ENCODE results near the gene PTOV1. TPM values are rescaled to one million over a fixed set of nuclear protein-coding genes. Genes with fewer than 3 reads are reported as not detected.

The PTOV1 gene
- total and polyA plus RNA-seq, 2 of the 4 experiments (the other 2 are of a cell fraction): 34.4 to 107 TPM

DNA sequence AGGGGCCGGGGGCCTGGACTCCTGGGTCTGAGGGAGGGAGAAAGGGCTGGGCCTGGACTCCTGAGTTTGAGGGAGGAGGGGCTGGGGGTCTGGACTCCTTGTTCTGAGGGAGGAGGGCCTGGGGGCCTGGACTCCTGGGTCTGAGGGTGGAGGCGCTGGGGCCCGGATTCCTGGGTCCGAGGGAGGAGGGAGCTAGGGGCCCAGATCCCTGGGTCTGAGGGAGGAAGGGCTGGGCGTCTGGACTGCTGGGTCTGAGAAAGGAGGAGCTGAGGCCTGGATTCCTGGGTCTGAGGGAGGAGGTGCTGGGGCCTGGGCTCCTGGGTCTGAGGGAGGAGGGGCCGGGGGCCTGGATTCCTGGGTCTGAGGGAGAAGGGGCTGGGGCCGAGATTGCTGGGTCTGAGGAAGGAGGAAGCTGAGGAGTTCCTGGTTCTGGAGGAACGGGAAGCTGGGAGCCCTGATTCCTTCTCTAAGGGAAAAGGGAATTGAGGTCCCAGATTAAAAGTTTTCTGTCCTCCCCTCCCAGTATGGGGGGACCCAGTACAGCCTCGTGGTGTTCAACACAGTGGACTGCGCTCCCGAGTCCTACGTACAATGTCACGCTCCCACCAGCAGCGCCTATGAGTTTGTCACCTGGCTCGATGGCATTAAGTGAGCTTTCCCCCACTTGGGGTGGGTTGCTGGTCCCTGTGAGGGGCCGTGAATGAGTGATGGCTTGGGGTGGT is 32.1 kb upstream of the PTOV1 start:
- WGBS, 2 experiments (ENCODE audit: extremely low coverage in 2 of 2, insufficient read length in 1 of 2): 46% methylated on average over 8 of the region's 16 CpGs; no CpG with 5 or more reads in 1 of the 2 experiments
- CTCF ChIA-PET: no interaction called here
- peak overlapping the region; percentile 58 for H3K27ac ChIP-seq (ENCODE audit: insufficient read depth, low read length)
- peak overlapping the region; percentile 32 for H2BK5ac ChIP-seq (ENCODE audit: low read depth, low read length, poor library complexity, severe bottlenecking)
- no peak overlapping the region for H4K5ac ChIP-seq (ENCODE audit: low read depth, low read length)
- in situ Hi-C loops (cut with MboI; ENCODE audit: low sequenced_read_pairs) (no loop called here), dilution Hi-C loops (cut with HindIII; ENCODE audit: low sequenced_read_pairs, unreplicated experiment) (no loop called here), intact Hi-C loops (cut with micrococcal nuclease) (loop anchor here (2.0 to 10.0 kb wide), 2 partner anchors 30 to 104 kb away; no protein-coding TSS in a partner anchor)
- DNase-seq: no peak
- H3K4me3 ChIP-seq (ENCODE audit: insufficient read depth, low read depth, low read length): peak overlapping the region; percentile 68
- H3K14ac ChIP-seq (replicated peaks; ENCODE audit: low read depth, low read length): peak overlapping the region; percentile 74
- H3K4ac ChIP-seq (ENCODE audit: low read depth, low read length): peak overlapping the region; percentile 73
- H2BK15ac ChIP-seq (ENCODE audit: low read depth, low read length): no peak overlapping the region
- H3K79me1 ChIP-seq (ENCODE audit: low read depth in 1 of 2, low read length in 2 of 2): peaks cover 22 to 44% of the 10 kb centered on the region in 2 experiments
- H3K4me1 ChIP-seq (ENCODE audit: control insufficient read depth, insufficient read depth, low read length): peaks cover 6% of the 10 kb centered on the region
- H3K4me2 ChIP-seq (ENCODE audit: low read depth, low read length): peak overlapping the region; percentile 58
- peak overlapping the region; percentile 87 for H2AK5ac ChIP-seq (ENCODE audit: low read depth, low read length)
- H3K18ac ChIP-seq (ENCODE audit: low read depth, low read length): no peak overlapping the region
- H3K9ac ChIP-seq (ENCODE audit: low read depth, low read length): peak overlapping the region; percentile 67
- H3K23ac ChIP-seq (ENCODE audit: low read depth, low read length): peak overlapping the region; percentile 75; the same call in 1 of the 2 replicates
- H3K9me1 ChIP-seq (ENCODE audit: insufficient read depth, low read length): peaks cover 6% of the 10 kb centered on the region
- BruUV-seq (replicated peaks): no TSS peak
- no peak overlapping the region for H2BK20ac ChIP-seq (ENCODE audit: low read depth, low read length)
- peak overlapping the region; percentile 79; the same call in 1 of the 2 replicates for H3K56ac ChIP-seq (ENCODE audit: extremely low read depth, insufficient read depth, low read length)
- peak; percentile 0; the same call in 1 of the 2 replicates for ATAC-seq (ENCODE audit: low read depth)
- H3K36me3 ChIP-seq (ENCODE audit: control insufficient read depth, insufficient read depth, low read length): peaks cover 8% of the 10 kb centered on the region
- peak overlapping the region; percentile 99 for H2AFZ ChIP-seq (replicated peaks; ENCODE audit: low read length, poor library complexity)
- H3K27me3 ChIP-seq (ENCODE audit: control insufficient read depth, insufficient read depth, low read length): no peaks in the 10 kb centered on the region
- 0 out of 2 replicates have a peak, but pooled peaks cover 12% of the 10 kb centered on the region for H4K20me1 ChIP-seq (ENCODE audit: insufficient read depth, low read length)
- POLR2A ChIA-PET (ENCODE audit: unreplicated experiment): interaction anchor here (0.6 kb wide), 1 partner anchor 35 kb away, joined by 5 read pairs; no protein-coding TSS in a partner anchor
- H2AK9ac ChIP-seq (replicated peaks; ENCODE audit: low read depth, low read length, poor library complexity): peak overlapping the region; percentile 93
- H2BK120ac ChIP-seq (ENCODE audit: low read depth, low read length): no peak overlapping the region
- H4K91ac ChIP-seq (ENCODE audit: insufficient read depth, low read depth, low read length): peak overlapping the region; percentile 88
- peak overlapping the region; percentile 54 to 63; a peak in 3 of 4 replicates for H4K8ac ChIP-seq (ENCODE audit: low read depth in 2 of 2, low read length in 2 of 2)
- H3K9me3 ChIP-seq (ENCODE audit: control insufficient read depth, insufficient read depth, low read length): no peaks in the 10 kb centered on the region
- TF ChIP-seq RFX5 (IDR thresholded peaks at IDR 0.05; ENCODE audit: low read depth, low read length) (no peak), CHD1 (IDR thresholded peaks at IDR 0.05; ENCODE audit: low read depth, low read length) (no peak), POLR2A (IDR thresholded peaks at IDR 0.05; ENCODE audit: low read depth, low read length) (no peak), FOS (IDR thresholded peaks at IDR 0.05; ENCODE audit: low read depth, low read length) (no peak), BHLHE40 (IDR thresholded peaks at IDR 0.05; ENCODE audit: low read depth, low read length) (no peak), NFE2L2 (IDR thresholded peaks at IDR 0.05; ENCODE audit: low read depth, low read length) (no peak), SMC3 (IDR thresholded peaks at IDR 0.05; ENCODE audit: low read depth, low read length) (no peak), MAFK (IDR thresholded peaks at IDR 0.05; ENCODE audit: low read depth, low read length) (no peak), MXI1 (IDR thresholded peaks at IDR 0.05; ENCODE audit: borderline replicate concordance, low read depth, low read length) (no peak), CEBPB (IDR thresholded peaks at IDR 0.05; ENCODE audit: low read depth, low read length) (no peak), RCOR1 (IDR thresholded peaks at IDR 0.05; ENCODE audit: insufficient replicate concordance, low read length) (no peak), RAD21 (IDR thresholded peaks at IDR 0.05; ENCODE audit: low read length) (no peak)
- TF ChIP-seq, protein P1, sequence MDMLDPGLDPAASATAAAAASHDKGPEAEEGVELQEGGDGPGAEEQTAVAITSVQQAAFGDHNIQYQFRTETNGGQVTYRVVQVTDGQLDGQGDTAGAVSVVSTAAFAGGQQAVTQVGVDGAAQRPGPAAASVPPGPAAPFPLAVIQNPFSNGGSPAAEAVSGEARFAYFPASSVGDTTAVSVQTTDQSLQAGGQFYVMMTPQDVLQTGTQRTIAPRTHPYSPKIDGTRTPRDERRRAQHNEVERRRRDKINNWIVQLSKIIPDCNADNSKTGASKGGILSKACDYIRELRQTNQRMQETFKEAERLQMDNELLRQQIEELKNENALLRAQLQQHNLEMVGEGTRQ (IDR thresholded peaks at IDR 0.05; ENCODE audit: low read depth, low read length): no peak
- TF ChIP-seq, protein P2, sequence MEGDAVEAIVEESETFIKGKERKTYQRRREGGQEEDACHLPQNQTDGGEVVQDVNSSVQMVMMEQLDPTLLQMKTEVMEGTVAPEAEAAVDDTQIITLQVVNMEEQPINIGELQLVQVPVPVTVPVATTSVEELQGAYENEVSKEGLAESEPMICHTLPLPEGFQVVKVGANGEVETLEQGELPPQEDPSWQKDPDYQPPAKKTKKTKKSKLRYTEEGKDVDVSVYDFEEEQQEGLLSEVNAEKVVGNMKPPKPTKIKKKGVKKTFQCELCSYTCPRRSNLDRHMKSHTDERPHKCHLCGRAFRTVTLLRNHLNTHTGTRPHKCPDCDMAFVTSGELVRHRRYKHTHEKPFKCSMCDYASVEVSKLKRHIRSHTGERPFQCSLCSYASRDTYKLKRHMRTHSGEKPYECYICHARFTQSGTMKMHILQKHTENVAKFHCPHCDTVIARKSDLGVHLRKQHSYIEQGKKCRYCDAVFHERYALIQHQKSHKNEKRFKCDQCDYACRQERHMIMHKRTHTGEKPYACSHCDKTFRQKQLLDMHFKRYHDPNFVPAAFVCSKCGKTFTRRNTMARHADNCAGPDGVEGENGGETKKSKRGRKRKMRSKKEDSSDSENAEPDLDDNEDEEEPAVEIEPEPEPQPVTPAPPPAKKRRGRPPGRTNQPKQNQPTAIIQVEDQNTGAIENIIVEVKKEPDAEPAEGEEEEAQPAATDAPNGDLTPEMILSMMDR (conservative IDR thresholded peaks at IDR 0.05; ENCODE audit: low read depth, low read length): no peak
- TF ChIP-seq, protein P3, sequence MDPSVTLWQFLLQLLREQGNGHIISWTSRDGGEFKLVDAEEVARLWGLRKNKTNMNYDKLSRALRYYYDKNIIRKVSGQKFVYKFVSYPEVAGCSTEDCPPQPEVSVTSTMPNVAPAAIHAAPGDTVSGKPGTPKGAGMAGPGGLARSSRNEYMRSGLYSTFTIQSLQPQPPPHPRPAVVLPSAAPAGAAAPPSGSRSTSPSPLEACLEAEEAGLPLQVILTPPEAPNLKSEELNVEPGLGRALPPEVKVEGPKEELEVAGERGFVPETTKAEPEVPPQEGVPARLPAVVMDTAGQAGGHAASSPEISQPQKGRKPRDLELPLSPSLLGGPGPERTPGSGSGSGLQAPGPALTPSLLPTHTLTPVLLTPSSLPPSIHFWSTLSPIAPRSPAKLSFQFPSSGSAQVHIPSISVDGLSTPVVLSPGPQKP (IDR thresholded peaks at IDR 0.05; ENCODE audit: borderline replicate concordance, low read depth, low read length): no peak
